Duodenal mucosa (tissue), 2 donors: ENCODE data around the gene TOLLIP.
A peak's percentile ranks its signal among the peaks of the same experiment; 100 is the strongest.

Experiments
- H3K27ac ChIP-seq: one replicate; pipeline ENCODE4 v1.7.0; 2013; ENCODE audit warnings: low read depth, low read length
- H3K27me3 ChIP-seq, 2 donors: one replicate each; pipeline ENCODE4 v1.7.0; 2013; ENCODE audit warnings: low read length in 2 of 2, control low read depth in 1 of 2; ENCODE audit not compliant: insufficient read depth in 2 of 2, control insufficient read depth in 1 of 2
- H3K36me3 ChIP-seq, 2 donors: one replicate each; pipeline ENCODE4 v1.7.0; 2013; ENCODE audit warnings: low read length in 2 of 2, control low read depth in 1 of 2; ENCODE audit not compliant: insufficient read depth in 2 of 2, control insufficient read depth in 1 of 2
- H3K4me1 ChIP-seq, 2 donors: one replicate each; pipeline ENCODE4 v1.7.0; 2013; ENCODE audit warnings: low read length in 2 of 2, control low read depth in 1 of 2; ENCODE audit not compliant: insufficient read depth in 2 of 2, control insufficient read depth in 1 of 2
- H3K4me3 ChIP-seq, 2 donors: one replicate each; pipeline ENCODE4 v1.7.0; 2013; ENCODE audit warnings: low read length in 2 of 2, low read depth in 1 of 2
- H3K9ac ChIP-seq, 2 donors: one replicate each; pipeline ENCODE4 v1.7.0; 2013; ENCODE audit warnings: low read length in 2 of 2, low read depth in 1 of 2
- H3K9me3 ChIP-seq, 2 donors: one replicate each; pipeline ENCODE4 v1.7.0; 2013; ENCODE audit warnings: low read length in 2 of 2, control low read depth in 1 of 2; ENCODE audit not compliant: control insufficient read depth in 1 of 2

TOLLIP gene

DNA sequence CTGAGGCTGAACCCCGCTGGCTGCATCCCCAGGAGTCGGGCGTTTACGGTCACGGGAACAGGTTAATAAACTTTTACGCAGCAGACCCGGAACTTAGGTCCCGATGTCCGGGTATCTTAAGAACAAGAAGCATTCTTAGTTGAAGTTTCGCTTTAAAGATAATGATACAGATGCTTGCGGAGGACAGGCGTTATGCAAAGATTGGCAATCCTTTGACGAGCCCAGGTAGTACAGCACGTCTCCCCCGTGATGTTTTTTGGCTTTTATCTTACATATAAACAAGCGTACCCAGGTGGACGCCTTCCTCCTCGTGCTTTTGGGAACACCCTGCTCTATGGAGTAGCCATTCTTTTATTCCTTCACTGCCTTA is 871 bp upstream of the TOLLIP start:
- Histone ChIP-seq H3K27me3 (no peaks in the 10 kb centered on the region), H3K36me3 (no peaks in the 10 kb centered on the region), H3K4me3 (peak overlapping the region; percentile 83 to 85), H3K27ac (peak overlapping the region; percentile 94), H3K9me3 (peaks cover 0 to 6% of the 10 kb centered on the region in 2 donors), H3K4me1 (peaks cover 41% of the 10 kb centered on the region in 2 donors), H3K9ac (peak overlapping the region; percentile 83 to 97)

- Histone ChIP-seq H3K9ac (peak overlapping the region; percentile 59 to 66), H3K9me3 (peaks cover 0 to 6% of the 10 kb centered on the region in 2 donors), H3K27me3 (no peaks in the 10 kb centered on the region), H3K36me3 (no peaks in the 10 kb centered on the region), H3K4me1 (peaks cover 53 to 55% of the 10 kb centered on the region in 2 donors), H3K27ac (peak overlapping the region; percentile 90), H3K4me3 (peak overlapping the region; percentile 69 to 73)
These were observed 512 bp downstream of the TOLLIP start for GRCh38 chr11:1308743-1309497.

GRCh38 chr11:1307998-1308742 is 1.3 kb downstream of the TOLLIP start:
- no peak overlapping the region for H3K27ac ChIP-seq

GRCh38 chr11:1307163-1307870 is 2.1 kb downstream of the TOLLIP start:
- peak overlapping the region; percentile 8 to 73 for H3K4me3 ChIP-seq
- no peaks in the 10 kb centered on the region for H3K36me3 ChIP-seq
- no peaks in the 10 kb centered on the region for H3K27me3 ChIP-seq
- no peak overlapping the region for H3K27ac ChIP-seq
- H3K4me1 ChIP-seq: peaks cover 68 to 70% of the 10 kb centered on the region in 2 donors
- peak overlapping the region in 1 of 2 donors; percentile 2 for H3K9ac ChIP-seq
- H3K9me3 ChIP-seq: peaks cover 0 to 6% of the 10 kb centered on the region in 2 donors

More at GRCh38 chr11:1307998-1308742, 1.3 kb downstream of the TOLLIP start:
- Histone ChIP-seq H3K27me3 (no peaks in the 10 kb centered on the region), H3K9ac (peak overlapping the region in 1 of 2 donors; percentile 59), H3K9me3 (peaks cover 0 to 6% of the 10 kb centered on the region in 2 donors), H3K36me3 (no peaks in the 10 kb centered on the region), H3K4me1 (peaks cover 59 to 61% of the 10 kb centered on the region in 2 donors), H3K4me3 (peak overlapping the region; percentile 69 to 73)

- H3K27me3 ChIP-seq: no peaks in the 10 kb centered on the region
- no peak overlapping the region for H3K27ac ChIP-seq
- H3K4me3 ChIP-seq: no peak overlapping the region
- H3K36me3 ChIP-seq: no peaks in the 10 kb centered on the region
- peaks cover 73 to 78% of the 10 kb centered on the region in 2 donors for H3K4me1 ChIP-seq
- no peak overlapping the region for H3K9ac ChIP-seq
- H3K9me3 ChIP-seq: peaks cover 0 to 1% of the 10 kb centered on the region in 2 donors
These were observed 3.0 kb downstream of the TOLLIP start for GRCh38 chr11:1306186-1307162.

GRCh38 chr11:1305501-1306056 is 3.9 kb downstream of the TOLLIP start:
- Histone ChIP-seq H3K27ac (no peak overlapping the region), H3K4me3 (peak overlapping the region in 1 of 2 donors; percentile 40), H3K9ac (peak overlapping the region; percentile 7 to 57), H3K27me3 (no peaks in the 10 kb centered on the region), H3K36me3 (peaks cover 0 to 3% of the 10 kb centered on the region in 2 donors), H3K4me1 (peaks cover 70 to 72% of the 10 kb centered on the region in 2 donors), H3K9me3 (no peaks in the 10 kb centered on the region)

DNA sequence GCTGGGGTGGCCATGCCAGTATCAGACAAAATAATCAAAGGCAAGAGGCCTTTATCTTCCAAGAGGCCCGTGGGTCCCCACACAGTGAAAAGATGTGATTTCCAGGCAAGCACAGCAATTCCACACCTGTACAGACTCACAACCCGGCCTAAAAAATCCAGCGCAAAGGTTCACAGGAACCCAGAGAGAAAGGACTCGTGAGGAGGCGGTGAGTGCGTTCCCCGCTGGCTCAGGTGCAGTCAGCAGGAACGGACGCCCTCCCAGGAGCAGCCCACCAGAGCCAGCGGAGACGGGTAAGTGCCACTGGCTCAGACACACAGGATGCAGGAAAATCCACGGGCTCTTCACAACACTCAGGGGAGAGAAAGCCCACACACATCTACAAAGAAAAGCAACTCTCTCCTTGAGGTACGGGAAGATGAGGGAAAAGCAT is 4.4 kb downstream of the TOLLIP start:
- peak overlapping the region in 1 of 2 donors; percentile 21 for H3K4me3 ChIP-seq
- peaks cover 0 to 6% of the 10 kb centered on the region in 2 donors for H3K36me3 ChIP-seq
- no peaks in the 10 kb centered on the region for H3K27me3 ChIP-seq
- H3K9ac ChIP-seq: peak overlapping the region; percentile 7 to 57
- peaks cover 67% of the 10 kb centered on the region in 2 donors for H3K4me1 ChIP-seq
- H3K9me3 ChIP-seq: no peaks in the 10 kb centered on the region
- peak overlapping the region; percentile 1 for H3K27ac ChIP-seq

DNA sequence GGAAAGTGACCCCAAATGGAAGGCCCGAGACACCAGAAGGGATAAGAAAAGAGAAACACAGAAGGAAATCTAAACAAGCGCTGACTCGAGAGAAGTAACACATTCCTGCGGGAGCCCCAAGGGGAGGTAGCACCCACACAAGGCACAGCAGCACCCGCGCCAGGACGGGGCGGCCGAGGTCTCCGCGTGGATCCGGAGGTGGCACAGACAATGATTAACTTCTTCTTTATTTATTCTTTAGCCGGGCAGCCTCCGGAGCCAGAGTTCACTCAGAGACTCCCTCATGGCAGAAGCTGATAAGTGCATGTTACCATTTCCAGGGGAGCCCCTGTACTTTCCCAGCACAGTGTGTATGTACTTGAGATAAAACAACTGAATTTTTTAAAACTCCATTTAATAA is 5.1 kb downstream of the TOLLIP start:
- Histone ChIP-seq H3K9me3 (no peaks in the 10 kb centered on the region), H3K4me1 (peaks cover 72% of the 10 kb centered on the region in 2 donors), H3K4me3 (peak overlapping the region in 1 of 2 donors; percentile 7), H3K27ac (peak overlapping the region; percentile 46), H3K27me3 (no peaks in the 10 kb centered on the region), H3K9ac (peak overlapping the region in 1 of 2 donors; percentile 14), H3K36me3 (peaks cover 0 to 6% of the 10 kb centered on the region in 2 donors)

- peak overlapping the region in 1 of 2 donors; percentile 1 for H3K4me3 ChIP-seq
- peak overlapping the region; percentile 46 for H3K27ac ChIP-seq
- no peaks in the 10 kb centered on the region for H3K27me3 ChIP-seq
- H3K9ac ChIP-seq: peak overlapping the region in 1 of 2 donors; percentile 14
- H3K36me3 ChIP-seq: peaks cover 0 to 6% of the 10 kb centered on the region in 2 donors
- H3K4me1 ChIP-seq: peaks cover 76% of the 10 kb centered on the region in 2 donors
- no peaks in the 10 kb centered on the region for H3K9me3 ChIP-seq
These were observed 5.5 kb downstream of the TOLLIP start for GRCh38 chr11:1303973-1304372.
